ENCODE measurements around the gene KCTD17. TPM values are rescaled to one million over a fixed set of nuclear protein-coding genes. Genes with fewer than 3 reads are reported as not detected.

The KCTD17 gene
- total RNA-seq, 1 experiment from 2014 or later = 24.9 TPM

- Histone ChIP-seq H3K27me3 (ENCODE audit: low read length) (no peaks in the 10 kb centered on the region), H4K20me1 (ENCODE audit: insufficient read depth, low read depth, low read length) (no peaks in the 10 kb centered on the region), H2AFZ (ENCODE audit: low read length) (no peak overlapping the region), H3K4me1 (ENCODE audit: low read length) (no peaks in the 10 kb centered on the region), H3K79me2 (ENCODE audit: low read length) (no peaks in the 10 kb centered on the region), H3K36me3 (ENCODE audit: insufficient read depth, low read length) (no peaks in the 10 kb centered on the region), H3K4me3 (ENCODE audit: low read length) (no peak overlapping the region), H3K9me2 (replicated peaks; ENCODE audit: insufficient read depth, low read length) (no peaks in the 10 kb centered on the region), H3K27ac (ENCODE audit: low read length) (no peak overlapping the region), H3K4me2 (ENCODE audit: low read depth, low read length, poor library complexity, severe bottlenecking) (no peak overlapping the region), H3K9me3 (ENCODE audit: low read length) (no peaks in the 10 kb centered on the region), H3K9ac (ENCODE audit: low read length) (no peak overlapping the region)
- no peak for DNase-seq
Measured at GRCh38 chr22:37032134-37032534, 19.4 kb upstream of the KCTD17 start.

- Histone ChIP-seq H3K79me2 (ENCODE audit: low read length) (no peaks in the 10 kb centered on the region), H4K20me1 (ENCODE audit: insufficient read depth, low read depth, low read length) (no peaks in the 10 kb centered on the region), H3K9me2 (replicated peaks; ENCODE audit: insufficient read depth, low read length) (no peaks in the 10 kb centered on the region), H3K4me2 (ENCODE audit: low read depth, low read length, poor library complexity, severe bottlenecking) (no peak overlapping the region), H3K4me1 (ENCODE audit: low read length) (no peaks in the 10 kb centered on the region), H3K9ac (ENCODE audit: low read length) (no peak overlapping the region), H2AFZ (ENCODE audit: low read length) (no peak overlapping the region), H3K27me3 (ENCODE audit: low read length) (no peaks in the 10 kb centered on the region), H3K4me3 (ENCODE audit: low read length) (no peak overlapping the region), H3K36me3 (ENCODE audit: insufficient read depth, low read length) (no peaks in the 10 kb centered on the region), H3K9me3 (ENCODE audit: low read length) (no peaks in the 10 kb centered on the region), H3K27ac (ENCODE audit: low read length) (no peak overlapping the region)
- no peak for DNase-seq
Measured at GRCh38 chr22:37032535-37033460, 18.7 kb upstream of the KCTD17 start.

GRCh38 chr22:37033605-37034430 lies 17.7 kb upstream of the KCTD17 start:
- Histone ChIP-seq H3K79me2 (ENCODE audit: low read length) (no peaks in the 10 kb centered on the region), H3K36me3 (ENCODE audit: insufficient read depth, low read length) (no peaks in the 10 kb centered on the region), H3K27me3 (ENCODE audit: low read length) (no peaks in the 10 kb centered on the region), H2AFZ (ENCODE audit: low read length) (no peak overlapping the region), H3K9me3 (ENCODE audit: low read length) (no peaks in the 10 kb centered on the region), H3K9me2 (replicated peaks; ENCODE audit: insufficient read depth, low read length) (no peaks in the 10 kb centered on the region), H3K4me2 (ENCODE audit: low read depth, low read length, poor library complexity, severe bottlenecking) (no peak overlapping the region), H4K20me1 (ENCODE audit: insufficient read depth, low read depth, low read length) (no peaks in the 10 kb centered on the region), H3K4me1 (ENCODE audit: low read length) (no peaks in the 10 kb centered on the region), H3K27ac (ENCODE audit: low read length) (no peak overlapping the region), H3K9ac (ENCODE audit: low read length) (no peak overlapping the region), H3K4me3 (ENCODE audit: low read length) (no peak overlapping the region)
- no peak for DNase-seq

GRCh38 chr22:37036655-37037377 lies 14.7 kb upstream of the KCTD17 start:
- Histone ChIP-seq H3K9me3 (ENCODE audit: low read length) (no peaks in the 10 kb centered on the region), H3K9ac (ENCODE audit: low read length) (no peak overlapping the region), H3K36me3 (ENCODE audit: insufficient read depth, low read length) (no peaks in the 10 kb centered on the region), H3K4me3 (ENCODE audit: low read length) (no peak overlapping the region), H3K79me2 (ENCODE audit: low read length) (no peaks in the 10 kb centered on the region), H3K4me2 (ENCODE audit: low read depth, low read length, poor library complexity, severe bottlenecking) (no peak overlapping the region), H4K20me1 (ENCODE audit: insufficient read depth, low read depth, low read length) (no peaks in the 10 kb centered on the region), H3K27ac (ENCODE audit: low read length) (no peak overlapping the region), H3K9me2 (replicated peaks; ENCODE audit: insufficient read depth, low read length) (no peaks in the 10 kb centered on the region), H3K4me1 (ENCODE audit: low read length) (no peaks in the 10 kb centered on the region), H2AFZ (ENCODE audit: low read length) (no peak overlapping the region), H3K27me3 (ENCODE audit: low read length) (no peaks in the 10 kb centered on the region)
- DNase-seq = no peak

GRCh38 chr22:37037669-37038068 lies 13.9 kb upstream of the KCTD17 start:
- Histone ChIP-seq H3K9me3 (ENCODE audit: low read length) (no peaks in the 10 kb centered on the region), H3K4me2 (ENCODE audit: low read depth, low read length, poor library complexity, severe bottlenecking) (no peak overlapping the region), H3K9me2 (replicated peaks; ENCODE audit: insufficient read depth, low read length) (no peaks in the 10 kb centered on the region), H3K9ac (ENCODE audit: low read length) (no peak overlapping the region), H3K27ac (ENCODE audit: low read length) (no peak overlapping the region), H3K36me3 (ENCODE audit: insufficient read depth, low read length) (no peaks in the 10 kb centered on the region), H4K20me1 (ENCODE audit: insufficient read depth, low read depth, low read length) (no peaks in the 10 kb centered on the region), H3K27me3 (ENCODE audit: low read length) (no peaks in the 10 kb centered on the region), H3K79me2 (ENCODE audit: low read length) (no peaks in the 10 kb centered on the region), H3K4me3 (ENCODE audit: low read length) (no peak overlapping the region), H3K4me1 (ENCODE audit: low read length) (no peaks in the 10 kb centered on the region), H2AFZ (ENCODE audit: low read length) (no peak overlapping the region)
- no peak for DNase-seq

- Histone ChIP-seq H4K20me1 (ENCODE audit: insufficient read depth, low read depth, low read length) (no peaks in the 10 kb centered on the region; the same call in 1 of the 2 replicates), H3K4me3 (ENCODE audit: low read length) (no peak overlapping the region), H3K27ac (ENCODE audit: low read length) (no peak overlapping the region), H3K9me3 (ENCODE audit: low read length) (no peaks in the 10 kb centered on the region), H3K4me1 (ENCODE audit: low read length) (peaks cover 3% of the 10 kb centered on the region), H3K36me3 (ENCODE audit: insufficient read depth, low read length) (no peaks in the 10 kb centered on the region), H3K27me3 (ENCODE audit: low read length) (no peaks in the 10 kb centered on the region), H3K4me2 (ENCODE audit: low read depth, low read length, poor library complexity, severe bottlenecking) (no peak overlapping the region), H3K79me2 (ENCODE audit: low read length) (no peaks in the 10 kb centered on the region), H2AFZ (ENCODE audit: low read length) (no peak overlapping the region), H3K9me2 (replicated peaks; ENCODE audit: insufficient read depth, low read length) (no peaks in the 10 kb centered on the region), H3K9ac (ENCODE audit: low read length) (no peak overlapping the region)
- no peak for DNase-seq
Measured at GRCh38 chr22:37039466-37039865, 12.1 kb upstream of the KCTD17 start.

GRCh38 chr22:37043209-37043827 lies 8.2 kb upstream of the KCTD17 start:
- Histone ChIP-seq H3K9me2 (replicated peaks; ENCODE audit: insufficient read depth, low read length) (no peaks in the 10 kb centered on the region), H3K9ac (ENCODE audit: low read length) (no peak overlapping the region), H3K4me3 (ENCODE audit: low read length) (no peak overlapping the region), H2AFZ (ENCODE audit: low read length) (no peak overlapping the region), H3K4me2 (ENCODE audit: low read depth, low read length, poor library complexity, severe bottlenecking) (no peak overlapping the region), H3K27ac (ENCODE audit: low read length) (no peak overlapping the region), H3K36me3 (ENCODE audit: insufficient read depth, low read length) (no peaks in the 10 kb centered on the region), H3K79me2 (ENCODE audit: low read length) (no peaks in the 10 kb centered on the region), H3K9me3 (ENCODE audit: low read length) (no peaks in the 10 kb centered on the region), H3K4me1 (ENCODE audit: low read length) (peaks cover 3% of the 10 kb centered on the region), H3K27me3 (ENCODE audit: low read length) (no peaks in the 10 kb centered on the region), H4K20me1 (ENCODE audit: insufficient read depth, low read depth, low read length) (no peaks in the 10 kb centered on the region; the same call in 1 of the 2 replicates)
- DNase-seq = no peak

Measured in Karpas-422 (cell line).